Activated T-cell treated with anti-CD3 and anti-CD28 coated beads for 24 hours (primary cell): ENCODE results near the gene MRTFA.
"Not testable (repeated sequence)": the region's sequence is repeated elsewhere in the genome, so short reads cannot be mapped to it uniquely, and the experiment has no call there.

Experiments
- DNase-seq: peaks from one replicate; pipeline ENCODE4 v3.0.0-alpha.2; 2020; ENCODE audit warnings: low read depth

The MRTFA gene

DNA sequence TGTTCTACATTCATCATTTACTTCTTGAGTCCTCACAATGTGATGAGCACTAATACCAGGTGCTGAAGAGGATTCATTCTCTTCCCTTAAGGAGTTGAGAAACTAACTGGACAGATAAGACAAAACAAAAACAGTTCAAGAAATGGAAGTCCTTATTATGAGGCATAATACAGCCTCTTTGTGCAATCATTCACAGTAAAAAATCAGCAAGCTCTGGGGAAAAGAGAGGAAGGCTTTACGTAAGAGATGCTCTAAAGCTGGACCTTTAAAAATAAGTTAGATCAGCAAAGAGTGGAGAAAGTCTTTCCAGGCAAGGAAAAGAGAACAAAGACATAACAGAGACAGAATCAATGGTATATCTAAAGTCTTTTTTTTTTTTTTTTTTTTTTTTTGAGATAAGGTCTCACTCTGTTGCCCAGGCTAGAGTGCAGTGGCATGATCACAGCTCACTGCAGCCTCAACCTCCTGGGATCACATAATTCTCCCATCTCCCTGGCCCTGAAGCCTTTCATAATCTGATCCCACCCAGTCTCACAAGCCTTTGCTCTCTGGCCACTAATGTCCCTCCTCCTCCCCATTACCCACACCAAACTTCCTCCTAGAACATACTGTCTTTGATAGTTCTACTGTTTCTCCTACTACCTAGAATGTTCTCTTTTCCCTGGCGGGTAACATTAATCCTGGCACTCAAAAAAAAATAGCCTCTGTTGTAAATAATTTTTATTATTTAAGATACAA is 40.9 kb downstream of the MRTFA start:
- no peak for DNase-seq

DNA sequence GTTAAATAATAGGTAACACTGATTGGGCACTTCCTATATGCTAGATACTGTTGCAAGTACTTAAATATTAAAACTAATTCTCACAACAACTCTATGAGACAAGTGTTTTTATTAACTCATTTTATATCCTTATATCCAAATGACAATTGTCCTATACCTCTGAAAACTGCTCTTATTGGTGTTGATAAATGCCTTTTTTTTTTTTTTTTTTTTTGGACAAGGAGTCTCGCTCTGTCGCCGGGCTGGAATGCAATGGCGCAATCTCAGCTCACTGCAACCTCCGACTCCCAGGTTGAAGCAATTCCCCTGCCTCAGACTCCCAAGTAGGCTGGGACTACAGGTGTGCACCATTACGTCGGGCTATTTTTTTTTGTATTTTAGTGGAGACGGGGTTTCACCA is 41.6 kb downstream of the MRTFA start:
- no peak for DNase-seq

DNA sequence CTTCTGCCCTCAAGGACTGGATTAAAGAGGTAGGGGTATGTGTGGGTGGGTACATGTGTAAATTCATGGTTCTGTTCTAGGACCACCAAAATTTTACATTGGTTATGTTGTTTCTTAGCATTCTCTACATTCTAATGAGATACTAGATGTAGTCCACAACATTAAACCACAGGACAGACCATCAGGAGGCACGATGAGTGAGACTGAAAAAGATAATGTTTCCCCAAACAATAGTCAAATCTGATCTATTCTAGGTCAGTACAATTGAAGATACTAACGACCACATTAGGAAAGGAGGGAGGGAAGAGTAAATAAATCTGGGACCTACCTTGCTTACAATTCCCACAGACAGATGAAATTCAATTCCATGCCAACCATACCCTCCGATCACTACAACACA is 42.2 kb downstream of the MRTFA start:
- DNase-seq: no peak

DNA sequence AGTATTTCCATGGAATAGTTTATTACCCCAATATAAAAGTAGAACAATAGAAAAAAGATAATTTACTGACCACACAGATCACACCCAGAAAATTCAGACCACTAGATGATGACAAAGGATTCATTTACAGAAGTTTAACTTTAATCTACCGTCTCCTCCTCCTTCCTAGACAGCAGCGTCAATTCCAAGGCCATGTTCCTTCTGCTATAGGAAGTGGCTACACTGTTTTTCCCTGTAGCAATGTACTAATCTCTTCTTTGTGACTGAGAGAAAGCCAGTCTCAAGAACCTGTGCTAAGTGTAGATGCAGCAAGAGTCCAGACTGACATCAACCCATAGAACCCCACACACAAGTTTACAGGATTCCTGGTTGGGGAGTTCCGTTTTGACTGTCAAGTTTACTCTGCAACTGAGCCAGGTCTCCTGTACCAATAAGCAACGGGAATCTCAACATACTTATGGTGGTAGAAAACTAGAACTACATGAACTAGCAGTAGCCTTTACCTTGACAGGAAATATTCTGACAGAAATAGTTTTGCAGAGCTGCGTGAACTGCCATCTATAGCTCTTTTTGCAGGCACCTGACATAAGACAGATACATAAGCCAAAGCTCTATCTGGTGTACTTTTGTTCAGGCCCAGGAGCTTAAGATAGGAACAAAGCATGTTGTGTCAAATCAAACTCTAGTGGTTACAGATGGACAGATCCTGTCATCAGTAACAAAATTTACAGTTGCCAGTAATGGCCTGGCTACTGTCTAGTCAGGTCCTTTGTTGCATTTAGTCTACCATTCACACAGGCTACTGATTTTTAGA is 42.9 kb downstream of the MRTFA start:
- DNase-seq: no peak

DNA sequence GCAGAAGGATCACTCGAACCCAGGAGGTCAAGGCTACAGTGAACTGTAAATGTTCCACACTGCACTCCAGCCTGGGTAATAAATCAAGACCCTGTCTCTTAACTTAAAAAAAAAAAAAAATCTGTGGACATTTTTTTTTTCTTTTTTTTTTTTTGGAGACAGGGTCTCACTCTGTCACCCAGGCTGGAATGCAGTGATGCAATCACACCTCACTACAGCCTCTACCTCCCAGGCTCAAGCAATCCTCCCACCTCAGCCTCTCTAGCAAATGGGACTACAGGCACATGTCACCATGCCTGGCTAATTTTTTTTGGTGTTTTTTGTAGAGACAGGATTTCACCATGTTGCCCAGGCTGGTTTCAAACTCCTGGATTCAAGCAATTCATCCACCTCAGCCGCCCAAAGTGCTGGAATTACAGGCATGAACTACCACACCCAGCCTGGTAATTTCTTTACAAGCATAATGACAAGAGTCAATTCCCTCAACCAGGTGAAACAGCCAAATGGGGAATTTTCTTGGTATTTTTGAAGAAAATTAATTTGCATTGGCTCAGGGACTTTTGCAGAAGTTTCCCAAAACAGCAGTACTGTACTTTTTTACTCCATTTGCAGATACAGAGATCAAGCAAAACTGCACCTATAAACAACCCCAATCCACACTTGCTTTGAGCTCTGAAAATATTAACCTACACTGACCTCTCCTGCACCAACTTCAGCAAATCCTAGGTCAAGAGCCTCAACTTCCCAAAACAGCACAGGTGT is 44.0 kb downstream of the MRTFA start:
- no peak for DNase-seq

DNA sequence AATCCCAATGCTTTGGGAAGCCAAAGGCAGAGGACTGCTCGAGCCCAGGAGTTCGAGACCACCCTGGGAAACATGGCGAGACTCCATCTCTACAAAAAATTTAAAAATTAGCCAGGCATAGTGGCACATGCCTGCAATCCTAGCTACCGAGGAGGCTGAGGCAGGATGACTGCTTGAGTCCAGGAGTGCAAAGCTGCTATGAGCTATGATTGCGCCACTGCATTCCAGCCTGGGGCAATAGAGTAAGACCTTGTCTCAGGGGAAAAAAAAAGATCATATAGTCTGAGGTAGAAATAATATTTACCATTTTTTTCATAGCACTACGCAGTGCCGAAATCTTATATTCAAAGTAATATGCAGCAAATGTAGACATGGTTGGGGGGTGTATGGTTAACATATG is 47.8 kb downstream of the MRTFA start:
- no peak for DNase-seq

DNA sequence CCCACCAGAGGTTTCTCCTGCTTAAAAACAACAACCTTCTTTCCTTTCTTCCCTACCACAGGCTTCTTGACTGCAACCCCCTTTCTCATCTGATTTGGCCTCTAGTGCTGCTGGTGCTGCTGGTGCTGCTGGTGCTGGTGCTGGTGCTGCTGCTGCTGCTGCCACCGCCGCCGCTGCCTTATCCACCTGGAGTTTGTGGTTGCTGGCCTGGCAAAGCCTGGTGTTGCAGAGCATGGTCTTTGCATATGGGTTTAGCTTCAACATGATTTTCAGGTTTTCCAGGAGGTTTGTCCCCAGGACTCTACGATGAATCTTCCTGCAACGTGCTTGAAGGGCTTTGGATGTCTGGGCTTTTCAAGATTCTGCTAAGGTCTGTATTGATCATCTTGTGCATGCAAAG is 49.7 kb downstream of the MRTFA start:
- no peak for DNase-seq

DNA sequence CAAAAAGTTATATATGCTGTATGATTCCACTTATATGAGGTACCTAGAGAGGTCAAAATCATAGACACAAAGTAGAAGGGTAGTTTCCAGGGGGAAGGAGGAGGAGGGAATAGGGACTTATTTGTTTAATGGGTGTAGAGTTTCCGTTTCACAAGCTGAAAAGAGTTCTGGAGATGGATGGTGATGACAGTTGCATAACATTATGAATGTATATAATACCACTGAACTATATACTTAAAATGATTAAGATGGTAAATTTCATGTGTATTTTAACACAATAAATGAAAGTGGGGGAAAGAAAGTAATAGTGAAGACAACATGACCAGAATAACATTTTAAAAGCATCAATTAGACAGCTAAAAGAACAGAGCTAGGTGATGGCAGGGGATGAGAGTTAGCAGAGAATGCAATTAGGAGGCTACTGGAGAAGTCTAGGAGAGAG is 51.2 kb downstream of the MRTFA start:
- no peak for DNase-seq

DNA sequence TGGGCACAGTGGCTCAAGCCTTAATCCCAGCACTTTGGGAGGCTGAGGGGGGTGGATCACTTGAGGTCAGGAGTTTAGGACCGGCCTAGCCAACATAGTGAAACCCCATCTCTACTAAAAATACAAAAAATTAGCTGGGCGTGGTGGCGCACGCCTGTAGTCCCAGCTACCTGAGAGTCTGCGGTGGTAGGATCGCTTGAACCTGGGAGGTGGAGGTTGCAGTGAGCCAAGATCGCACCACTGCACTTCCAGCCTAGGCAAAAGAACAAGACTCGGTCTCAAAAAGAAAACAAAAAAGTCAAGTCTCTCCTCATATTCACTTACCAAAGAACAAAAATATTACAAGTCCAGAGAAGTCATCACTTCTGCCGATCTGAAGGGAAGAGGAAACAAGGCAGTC is 51.8 kb downstream of the MRTFA start:
- not testable (repeated sequence) for DNase-seq

DNA sequence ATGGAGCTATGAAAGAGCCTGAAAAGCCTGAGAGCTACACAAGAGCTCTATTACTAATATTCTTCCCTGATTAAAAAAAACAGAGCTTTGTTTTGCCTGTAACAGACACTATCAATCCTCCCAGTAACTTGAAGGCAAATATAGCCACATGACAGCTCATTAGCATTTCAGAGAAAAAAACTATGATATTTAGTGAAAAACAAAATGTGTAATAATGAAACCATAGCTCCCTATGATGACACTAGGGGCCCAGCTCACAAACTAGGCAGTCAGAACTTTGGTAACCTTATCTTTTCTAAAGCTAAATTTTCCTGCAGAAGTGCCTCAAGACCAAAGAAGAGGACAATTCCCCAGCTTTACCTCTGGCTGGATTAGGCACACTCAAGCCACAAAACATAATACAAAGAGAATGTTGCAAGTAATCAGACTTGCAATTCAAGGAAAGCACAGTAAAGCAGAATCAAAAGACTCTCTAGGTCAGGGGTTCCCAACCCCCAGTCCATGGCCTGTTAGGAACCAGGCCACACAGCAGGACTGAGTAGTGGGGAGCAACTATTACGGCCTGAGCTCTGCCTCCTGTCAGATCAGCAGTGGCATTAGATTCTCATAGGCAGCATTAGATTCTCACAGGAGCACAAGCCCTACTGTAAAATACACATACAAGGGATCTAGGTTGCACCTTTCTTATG is 53.3 kb downstream of the MRTFA start:
- no peak for DNase-seq

DNA sequence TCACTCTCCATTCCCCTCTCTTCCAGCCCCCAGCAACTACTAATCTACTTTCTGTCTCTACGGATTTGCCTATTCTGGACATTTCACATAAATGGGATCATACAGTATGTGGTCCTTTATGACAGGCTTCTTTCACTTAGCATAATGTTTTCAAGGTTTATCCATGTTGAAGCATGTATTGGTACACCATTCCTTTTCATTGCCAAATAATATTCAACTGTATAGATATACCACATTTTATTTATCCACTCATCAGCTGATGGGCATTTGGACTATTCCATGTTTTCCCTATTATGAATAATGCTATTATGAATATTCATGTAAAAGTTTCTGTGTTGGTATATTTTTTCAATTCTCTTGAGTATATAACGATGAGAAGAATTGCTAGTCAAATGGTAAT is 54.5 kb downstream of the MRTFA start:
- DNase-seq: no peak

DNA sequence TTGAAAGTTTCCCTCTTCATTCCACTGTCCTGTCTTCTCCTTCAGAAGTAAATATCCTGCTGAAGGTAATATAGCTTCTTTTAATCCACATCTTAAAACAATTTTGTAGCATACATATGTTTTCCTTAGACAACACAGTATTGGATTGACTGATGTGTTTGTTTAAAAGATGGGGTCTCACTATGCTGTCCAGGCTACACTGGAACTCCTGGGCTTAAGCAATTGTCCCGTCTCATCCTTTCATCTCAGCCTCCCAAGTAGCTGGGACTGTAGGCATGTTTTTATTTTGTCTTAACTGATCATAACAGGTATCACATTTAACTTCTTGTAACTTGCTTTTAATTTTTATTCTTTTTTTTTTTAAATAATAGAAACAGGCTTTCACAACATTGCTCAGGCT is 55.9 kb downstream of the MRTFA start:
- DNase-seq: no peak

DNA sequence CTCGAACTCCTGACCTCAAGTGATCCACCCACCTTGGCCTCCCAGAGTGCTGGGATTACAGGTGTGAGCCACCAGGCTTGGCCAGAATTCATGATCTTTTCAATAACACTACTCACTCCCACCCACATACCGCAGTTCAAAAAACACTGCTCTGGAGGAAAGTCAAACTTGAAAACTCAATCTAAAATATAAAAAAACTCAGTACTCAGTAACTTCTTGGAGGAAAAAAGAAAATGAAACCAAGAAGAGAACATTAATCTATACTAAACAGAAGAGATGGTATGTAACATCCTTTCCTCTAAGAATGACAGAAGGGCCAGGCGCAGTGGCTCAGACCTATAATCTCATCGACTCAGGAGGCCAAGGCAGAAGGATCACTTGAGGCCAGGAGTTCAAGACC is 58.3 kb downstream of the MRTFA start:
- DNase-seq: no peak

DNA sequence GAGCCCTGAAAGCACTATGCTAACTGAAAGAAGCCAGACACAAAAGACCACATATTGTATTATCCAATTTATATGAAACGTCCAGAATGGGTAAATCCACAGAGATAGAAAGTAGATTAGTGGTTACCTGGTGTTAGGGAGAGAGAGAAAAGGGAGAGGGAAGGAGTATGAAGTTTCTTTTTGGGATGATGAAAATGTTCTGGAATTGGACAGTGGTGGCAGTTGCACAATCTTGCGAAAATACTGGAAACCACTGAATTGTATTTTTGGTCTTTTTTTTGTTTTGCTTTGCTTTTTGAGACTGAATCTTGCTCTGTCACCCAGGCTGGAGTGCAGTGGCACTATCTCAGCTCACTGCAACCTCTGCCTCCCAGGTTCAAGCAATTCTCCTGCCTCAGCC is 63.5 kb downstream of the MRTFA start:
- DNase-seq: no peak

DNA sequence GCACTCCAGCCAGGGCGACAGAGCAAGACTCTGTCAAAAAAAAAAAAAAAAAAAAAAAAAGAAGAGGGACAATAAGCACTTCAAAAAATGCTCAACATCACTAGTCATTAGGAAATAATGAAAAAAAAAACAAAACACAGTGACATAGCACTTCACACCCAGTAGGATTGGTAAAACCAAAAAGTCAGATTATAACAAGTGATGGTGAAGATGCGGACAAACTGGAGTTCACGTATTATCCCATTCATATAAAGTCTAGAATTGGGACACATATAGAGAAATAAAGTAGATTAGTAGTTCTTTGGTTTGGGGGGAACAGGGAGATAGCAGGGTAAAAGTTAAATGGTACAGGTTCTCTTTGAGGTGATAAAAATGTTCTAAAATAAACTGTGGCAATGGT is 64.6 kb downstream of the MRTFA start:
- no peak for DNase-seq

DNA sequence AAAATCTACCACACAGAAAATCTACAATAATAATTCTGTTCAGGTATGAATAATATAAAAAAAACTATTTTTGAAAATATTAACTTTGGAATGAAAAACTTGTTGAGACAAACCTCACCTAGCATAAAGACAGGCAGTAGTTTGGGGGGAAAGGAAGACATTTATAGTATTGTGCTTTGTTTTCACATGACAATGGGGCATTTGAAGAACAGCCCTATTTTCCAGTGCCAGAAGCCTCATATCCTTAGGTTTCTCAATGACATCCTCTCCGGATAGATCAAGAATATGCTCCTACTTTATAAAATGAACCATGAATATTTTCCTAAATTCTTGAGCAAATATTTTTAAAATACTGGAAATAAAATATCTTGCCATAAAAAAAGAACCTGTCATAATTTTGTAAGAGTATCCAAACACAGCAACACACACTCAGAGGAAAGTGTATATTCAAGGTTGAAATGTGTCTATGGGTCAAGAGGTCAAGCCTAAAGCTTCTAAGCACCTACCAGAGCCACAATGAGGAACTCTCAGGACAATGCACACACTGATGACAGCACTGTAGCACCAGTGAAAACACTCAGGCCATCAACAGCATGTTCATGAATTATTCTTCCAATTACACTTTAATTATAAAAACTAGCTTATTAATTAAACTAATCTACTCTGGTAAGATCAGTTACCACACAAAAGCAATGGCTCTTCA is 68.7 kb downstream of the MRTFA start:
- no peak for DNase-seq

DNA sequence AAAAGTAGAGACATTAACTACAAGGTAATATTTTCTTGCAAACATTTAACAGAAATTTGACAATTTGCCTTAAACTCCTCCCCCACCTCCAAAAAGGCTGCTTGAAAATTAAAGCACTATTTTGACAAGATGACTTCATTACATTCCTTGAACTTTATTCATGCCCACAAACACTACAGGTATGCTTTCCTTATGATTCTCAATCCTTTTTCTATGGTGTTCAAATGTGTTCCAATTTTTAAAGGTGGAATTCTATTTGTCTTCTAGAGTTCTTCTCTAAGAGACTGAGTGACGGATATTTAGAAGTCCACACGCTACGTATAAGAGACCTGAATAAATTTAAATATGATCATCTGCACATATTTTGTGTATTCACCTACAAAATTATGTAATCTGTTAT is 69.4 kb downstream of the MRTFA start:
- DNase-seq: no peak

DNA sequence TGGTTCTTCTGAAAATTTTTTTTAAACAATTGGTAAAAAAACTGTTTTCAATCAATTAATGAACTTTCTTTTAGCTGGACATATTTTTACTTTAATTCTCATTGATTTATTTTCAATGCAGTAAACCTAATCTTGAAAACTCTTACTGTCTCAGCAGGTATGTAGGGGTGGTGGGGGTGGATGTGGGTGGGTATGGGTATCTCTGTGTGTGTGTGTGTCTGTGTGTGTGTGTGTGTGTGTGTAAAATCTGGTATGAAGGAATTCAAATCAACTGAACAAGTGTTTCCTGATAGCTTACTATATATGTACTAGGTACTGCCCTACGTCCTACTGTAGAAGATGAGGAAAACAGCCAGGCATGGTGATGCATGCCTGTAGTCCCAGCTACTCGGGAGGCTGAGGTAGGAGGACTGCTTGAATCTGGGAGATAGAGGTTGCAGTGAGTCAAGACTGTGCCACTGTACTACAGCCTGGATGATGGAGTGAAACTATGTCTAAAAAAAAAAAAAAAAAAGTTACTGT is 75.5 kb downstream of the MRTFA start:
- no peak for DNase-seq

DNA sequence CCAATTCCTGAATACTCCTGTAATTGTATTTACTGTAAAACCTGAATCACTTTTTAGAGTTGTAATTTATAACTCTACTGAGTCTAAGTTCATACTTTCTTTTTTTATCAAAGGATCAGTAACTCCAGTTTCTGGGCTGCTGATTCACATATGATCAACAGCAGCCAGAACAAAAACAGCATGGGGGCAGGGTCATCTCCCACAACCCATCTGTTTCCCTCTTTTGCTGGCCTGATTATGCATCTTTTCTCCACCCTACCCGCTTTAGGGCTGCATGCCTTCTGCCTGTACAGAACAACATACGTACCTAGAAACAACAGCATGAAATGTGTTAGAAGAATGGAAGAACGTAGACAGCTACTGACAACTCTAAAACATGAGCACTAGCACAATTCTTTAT is 76.0 kb downstream of the MRTFA start:
- no peak for DNase-seq

DNA sequence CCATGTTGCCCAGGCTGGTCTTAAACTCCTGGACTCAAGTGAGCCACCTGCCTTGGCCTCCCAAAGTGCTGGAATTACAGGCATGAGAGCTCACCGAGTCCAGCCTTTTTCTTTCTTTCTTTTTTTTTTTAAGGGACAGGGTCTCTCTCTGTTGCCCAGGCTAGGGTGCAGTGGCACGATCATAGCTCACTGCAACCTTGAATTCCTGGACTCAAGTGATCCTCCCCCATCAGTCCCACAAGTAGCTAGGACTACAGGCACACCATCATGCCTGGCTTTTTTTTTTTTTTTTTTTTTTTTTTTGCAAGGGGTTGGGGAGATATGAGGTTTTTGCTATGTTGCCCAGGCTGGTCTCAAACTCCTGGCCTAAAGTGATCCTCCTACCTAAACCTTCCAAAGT is 78.5 kb downstream of the MRTFA start:
- no peak for DNase-seq

DNA sequence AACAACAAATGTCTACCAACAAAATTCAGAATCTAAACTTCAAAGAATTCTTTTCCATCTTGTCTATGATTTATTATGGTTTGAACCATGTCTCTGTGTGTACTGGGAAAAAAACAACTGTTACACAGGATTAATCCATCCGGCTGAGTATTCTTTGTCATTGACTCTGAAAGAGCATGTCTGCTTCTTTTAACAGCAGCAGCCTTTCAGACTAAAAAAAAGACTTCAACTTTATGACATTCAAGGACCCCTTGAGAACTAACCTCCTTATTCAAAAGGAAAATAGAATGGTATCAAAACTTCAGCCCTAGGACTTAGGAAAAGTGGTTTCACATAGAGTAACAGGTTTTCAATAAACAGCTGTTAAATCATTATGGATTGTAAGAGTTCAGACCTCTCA is 79.9 kb downstream of the MRTFA start:
- DNase-seq: no peak
